Testis (tissue), 2 donors: ENCODE results near the gene NDST3.

ENCODE experiments used
- POLR2A ChIP-seq: fragments of 450-650 bp; IDR thresholded peaks from one replicate; pipeline ENCODE4 v1.6.1; 2017; ENCODE audit warnings: antibody characterized with exemption, mild to moderate bottlenecking, moderate library complexity
- TF ChIP-seq, protein P1 (sequence below), 3 experiments: fragments of 450-650 bp in 2 of 3; fragments of 200-600 bp in 1 of 3; sonication (generic) in 1 of 3; IDR thresholded peaks; one replicate each; pipeline ENCODE4 v1.5.1; 2016 to 2019; ENCODE audit warnings: antibody characterized with exemption in 3 of 3, mild to moderate bottlenecking in 2 of 3, moderate library complexity in 1 of 3

- TF ChIP-seq POLR2A: no peak
- TF ChIP-seq, protein P1, sequence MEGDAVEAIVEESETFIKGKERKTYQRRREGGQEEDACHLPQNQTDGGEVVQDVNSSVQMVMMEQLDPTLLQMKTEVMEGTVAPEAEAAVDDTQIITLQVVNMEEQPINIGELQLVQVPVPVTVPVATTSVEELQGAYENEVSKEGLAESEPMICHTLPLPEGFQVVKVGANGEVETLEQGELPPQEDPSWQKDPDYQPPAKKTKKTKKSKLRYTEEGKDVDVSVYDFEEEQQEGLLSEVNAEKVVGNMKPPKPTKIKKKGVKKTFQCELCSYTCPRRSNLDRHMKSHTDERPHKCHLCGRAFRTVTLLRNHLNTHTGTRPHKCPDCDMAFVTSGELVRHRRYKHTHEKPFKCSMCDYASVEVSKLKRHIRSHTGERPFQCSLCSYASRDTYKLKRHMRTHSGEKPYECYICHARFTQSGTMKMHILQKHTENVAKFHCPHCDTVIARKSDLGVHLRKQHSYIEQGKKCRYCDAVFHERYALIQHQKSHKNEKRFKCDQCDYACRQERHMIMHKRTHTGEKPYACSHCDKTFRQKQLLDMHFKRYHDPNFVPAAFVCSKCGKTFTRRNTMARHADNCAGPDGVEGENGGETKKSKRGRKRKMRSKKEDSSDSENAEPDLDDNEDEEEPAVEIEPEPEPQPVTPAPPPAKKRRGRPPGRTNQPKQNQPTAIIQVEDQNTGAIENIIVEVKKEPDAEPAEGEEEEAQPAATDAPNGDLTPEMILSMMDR (IDR thresholded peaks at IDR 0.05): no peak
Observed at GRCh38 chr4:118289794-118290193, 255.5 kb downstream of the NDST3 start.
